WTC11 (cell line): ENCODE measurements around the gene S1PR3.

Experiments
- CTCF ChIP-seq: fragments of 200-600 bp; IDR thresholded peaks from 2 replicates; pipeline ENCODE4 v1.8.0; 2022; ENCODE audit warnings: antibody characterized with exemption
- FOXK1 ChIP-seq: sonication (generic); formaldehyde crosslinking; IDR thresholded peaks from 2 replicates; pipeline ENCODE4 v1.8.0; 2022; ENCODE audit warnings: mild to moderate bottlenecking, moderate library complexity, missing genetic modification reagents
- TP53 ChIP-seq: sonication (generic); formaldehyde crosslinking; IDR thresholded peaks from 2 replicates; pipeline ENCODE4 v1.8.1; 2023; ENCODE audit warnings: mild to moderate bottlenecking, missing genetic modification reagents

- TF ChIP-seq TP53 (CRISPR knock-in tag) (no peak), FOXK1 (CRISPR knock-in tag) (no peak), CTCF (no peak)
These were observed 2.7 kb downstream of the S1PR3 start for GRCh38 chr9:88993871-88994460.
